Amniotic stem cell (primary cell): Measurements from ENCODE around the gene FGGY.
A peak's percentile ranks its signal among the peaks of the same experiment; 100 is the strongest.
"Not testable (repeated sequence)": the region's sequence is repeated elsewhere in the genome, so short reads cannot be mapped to it uniquely, and the experiment has no call there.

ENCODE experiments used
- DNase-seq: peaks from one replicate; lab custom pipeline; 2025; lab: John Stamatoyannopoulos, UW

The FGGY gene

DNA sequence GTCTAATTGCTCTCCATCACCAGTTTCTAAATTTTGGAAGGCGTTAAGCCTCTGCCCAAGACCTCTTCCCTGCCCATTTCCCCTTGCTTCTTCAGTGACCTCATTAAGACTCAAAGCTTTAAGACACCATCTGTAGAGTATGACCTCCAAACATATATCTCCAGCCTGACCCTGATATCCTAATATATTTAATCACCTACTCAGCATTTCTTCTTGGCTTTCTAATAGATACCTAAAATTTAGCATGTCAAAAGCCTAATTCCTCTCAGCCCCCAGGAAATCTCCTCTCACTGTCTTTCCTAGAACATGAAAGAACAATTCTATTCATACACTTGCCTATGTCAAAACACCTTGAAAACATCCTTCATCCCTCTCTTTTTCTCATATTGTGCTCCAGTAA, 282.3 kb downstream of the FGGY start:
- DNase-seq = no peak

DNA sequence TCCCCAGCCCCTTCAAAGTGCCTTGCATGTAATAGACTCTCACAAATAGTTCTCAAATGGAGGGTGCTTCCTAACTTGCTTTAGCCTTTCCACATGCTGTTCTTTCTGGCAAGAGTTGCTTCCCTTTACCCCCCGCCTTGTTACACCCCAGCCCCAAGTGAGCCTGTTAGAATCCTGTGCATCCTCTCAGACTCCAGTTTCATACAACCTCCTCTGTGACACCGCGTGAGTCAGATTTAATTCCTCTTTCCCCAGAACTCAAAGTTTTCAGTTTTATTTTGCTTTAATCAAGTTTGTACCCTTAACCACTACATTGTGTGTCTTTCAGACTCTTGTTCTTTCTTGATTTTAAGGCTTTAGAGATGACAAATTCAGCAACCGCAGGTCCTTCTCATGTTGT, 283.4 kb downstream of the FGGY start:
- DNase-seq = no peak

DNA sequence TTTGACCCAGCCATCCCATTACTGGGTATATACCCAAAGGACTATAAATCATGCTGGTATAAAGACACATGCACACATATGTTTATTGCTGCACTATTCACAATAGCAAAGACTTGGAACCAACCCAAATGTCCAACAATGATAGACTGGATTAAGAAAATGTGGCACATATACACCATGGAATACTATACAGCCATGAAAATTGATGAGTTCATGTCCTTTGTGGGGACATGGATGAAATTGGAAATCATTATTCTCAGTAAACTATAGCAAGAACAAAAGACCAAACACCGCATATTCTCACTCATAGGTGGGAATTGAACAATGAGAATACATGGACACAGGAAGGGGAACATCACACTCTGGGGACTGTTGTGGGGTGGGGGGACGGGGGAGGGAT, 295.5 kb downstream of the FGGY start:
- not testable (repeated sequence) for DNase-seq

DNA sequence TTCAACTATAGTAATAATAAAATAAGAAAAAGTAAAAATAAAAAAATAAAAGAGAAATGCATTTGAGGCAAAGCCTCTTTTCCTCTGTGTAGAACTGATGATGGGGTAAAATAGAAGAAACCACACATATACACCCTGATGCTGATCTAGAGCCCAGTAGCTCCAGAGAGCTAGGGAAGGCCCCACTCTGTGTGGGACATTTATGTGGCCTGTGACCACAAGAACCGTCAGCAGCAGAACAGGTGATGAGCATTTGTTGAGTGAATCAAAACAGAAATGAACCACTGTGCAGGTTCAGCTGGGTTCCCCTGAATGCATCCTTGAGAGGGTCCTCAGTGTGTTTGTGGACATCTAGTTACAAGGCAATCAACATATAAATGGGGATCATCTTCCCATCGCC, 296.0 kb downstream of the FGGY start:
- DNase-seq = no peak

DNA sequence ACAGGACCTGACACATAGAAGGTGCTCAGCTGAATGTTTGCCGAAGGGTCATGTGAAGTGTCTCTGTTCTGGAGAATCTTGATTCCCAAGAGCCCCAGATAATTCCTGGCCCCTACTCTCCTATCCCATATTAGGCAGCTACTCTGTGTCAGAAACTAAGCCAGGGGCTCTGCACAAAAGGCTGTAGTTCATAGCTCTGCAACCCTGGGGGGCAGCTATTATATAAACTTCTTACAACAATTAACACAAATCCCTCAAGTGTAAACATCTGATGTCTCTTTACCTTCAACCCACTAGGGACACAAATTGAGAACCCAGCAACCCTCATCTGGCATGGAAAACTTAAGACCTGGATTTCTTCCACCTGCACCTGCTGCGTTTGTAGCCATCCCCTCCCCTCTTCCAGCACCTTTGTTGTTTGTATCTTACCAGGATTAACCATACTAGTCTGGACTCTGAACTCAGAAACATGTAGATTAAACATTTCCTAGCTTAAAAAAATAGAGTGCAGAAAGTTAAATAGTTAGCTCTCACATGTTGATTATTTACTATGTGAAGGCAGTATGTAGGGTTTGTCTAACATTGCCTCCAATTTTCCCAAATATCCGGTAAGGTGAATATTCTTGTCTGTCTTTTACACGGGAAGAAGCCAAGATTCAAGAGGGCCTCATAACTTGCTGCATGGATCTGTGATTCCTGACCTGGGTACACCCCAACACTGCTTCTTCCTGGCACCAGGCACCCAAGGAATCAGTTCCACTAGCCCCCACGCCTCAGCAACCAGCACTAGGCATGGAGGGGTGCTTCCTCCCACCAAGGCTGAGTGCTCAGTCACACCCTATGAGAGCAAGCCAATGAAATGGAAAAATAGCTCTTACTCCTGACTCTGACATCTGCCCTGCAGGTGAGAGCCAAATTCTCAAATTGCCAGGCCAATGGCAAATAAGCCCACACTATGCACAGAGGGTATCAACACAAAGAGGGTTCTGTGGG, 297.2 kb downstream of the FGGY start:
- no peak for DNase-seq

DNA sequence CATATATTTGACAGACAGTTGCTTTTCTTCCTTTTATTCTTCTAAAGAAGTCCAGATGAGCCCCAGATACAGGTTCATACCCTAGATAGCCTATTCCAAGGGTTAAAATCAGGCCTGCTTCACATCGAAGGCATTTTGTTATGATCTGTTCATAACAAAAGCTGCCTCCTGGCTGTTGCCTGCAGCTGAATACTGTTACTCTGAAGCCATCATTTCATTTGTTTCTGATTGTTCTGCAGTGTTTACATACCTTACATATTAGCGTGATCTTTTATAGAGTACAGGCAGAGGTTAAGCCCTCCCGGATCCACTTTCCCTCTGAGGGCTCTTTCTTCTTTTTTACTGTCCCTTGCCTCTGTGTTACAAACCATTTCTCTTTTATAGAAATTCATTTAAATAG, 298.9 kb downstream of the FGGY start:
- no peak for DNase-seq

DNA sequence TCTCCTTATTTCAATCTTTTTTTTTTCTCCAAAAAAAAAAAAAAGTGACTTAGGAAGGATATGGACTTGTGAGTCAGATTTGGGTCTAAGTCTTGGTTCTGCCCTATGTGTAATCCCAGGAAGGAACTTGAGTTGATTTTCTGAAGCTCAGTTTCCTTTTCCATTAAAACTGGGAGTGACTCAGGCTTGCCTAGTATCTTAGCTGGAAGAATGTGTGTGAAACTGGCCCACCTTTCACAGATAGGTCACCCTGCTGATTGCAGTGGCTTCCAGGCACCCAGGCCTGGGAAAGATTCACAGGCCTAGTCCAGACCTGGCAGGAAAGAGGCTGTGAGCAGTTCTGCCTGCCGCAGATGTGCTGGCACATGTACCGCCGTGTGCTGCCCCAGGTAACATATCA, 299.5 kb downstream of the FGGY start:
- no peak for DNase-seq

DNA sequence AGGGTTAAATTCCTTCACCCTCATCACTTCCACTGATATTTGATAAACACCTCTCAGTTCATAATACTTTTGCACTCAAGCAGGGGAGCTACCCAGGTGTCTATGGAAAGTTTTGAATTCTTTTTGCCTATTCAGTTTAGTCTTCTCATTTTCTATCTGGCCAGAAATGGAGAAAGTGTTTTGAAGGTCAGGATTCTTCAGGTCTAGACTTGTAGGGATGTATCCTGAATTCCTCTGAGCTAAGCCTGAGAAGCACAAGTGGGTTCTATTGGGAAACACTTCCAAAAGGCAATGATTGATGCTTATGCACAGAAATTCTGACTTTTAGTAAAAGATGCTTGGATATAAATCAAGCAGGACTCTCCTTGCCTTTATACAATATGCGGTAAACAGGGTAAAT, 300.1 kb downstream of the FGGY start:
- no peak for DNase-seq

DNA sequence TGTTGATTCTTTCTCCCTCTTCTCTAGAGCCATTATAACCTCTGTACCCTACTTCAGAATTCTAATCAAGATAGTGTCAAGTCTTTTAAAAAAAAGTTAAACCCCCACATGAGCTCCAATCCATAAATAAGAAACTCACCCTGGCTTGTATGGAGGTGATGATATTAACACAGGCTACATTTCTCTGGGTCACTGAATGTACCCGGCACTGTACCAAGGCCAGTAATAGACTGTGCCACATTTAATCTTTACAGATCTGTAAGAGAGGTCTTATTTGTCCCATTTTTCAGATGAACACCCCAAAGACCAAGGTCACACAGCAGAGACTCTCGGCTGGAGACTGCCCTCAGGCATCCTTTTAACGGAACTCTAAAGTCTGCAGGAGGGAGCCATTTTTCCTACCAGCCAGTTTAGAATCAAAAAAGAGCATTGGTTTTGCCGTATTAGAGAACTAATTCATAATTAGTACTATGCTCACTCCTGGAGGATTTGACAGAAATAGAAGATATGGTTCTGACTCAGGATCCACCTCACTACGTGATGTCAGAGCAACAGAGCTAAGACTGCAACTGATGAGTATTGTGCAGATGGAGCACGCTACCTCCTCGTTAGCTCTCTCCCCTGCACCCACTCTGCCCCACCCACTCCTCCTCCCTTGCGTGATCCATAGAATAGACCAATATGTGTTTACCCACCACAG, 300.7 kb downstream of the FGGY start:
- DNase-seq = no peak

DNA sequence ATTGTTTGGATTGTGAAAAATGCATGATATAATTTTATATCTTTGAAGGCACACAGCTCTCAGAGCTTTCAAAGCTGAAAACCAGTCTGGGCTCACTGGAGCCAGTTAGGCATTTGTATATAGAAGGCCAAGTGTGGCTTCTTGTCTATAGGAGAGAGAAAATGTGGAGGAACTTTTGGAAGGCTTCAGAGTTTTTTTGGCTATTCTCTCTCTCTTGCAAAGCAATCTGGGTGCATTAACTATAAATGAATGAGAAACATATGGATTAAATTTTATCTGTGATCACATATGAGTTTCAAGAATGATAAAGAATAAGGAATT, 301.2 kb downstream of the FGGY start:
- no peak for DNase-seq

DNA sequence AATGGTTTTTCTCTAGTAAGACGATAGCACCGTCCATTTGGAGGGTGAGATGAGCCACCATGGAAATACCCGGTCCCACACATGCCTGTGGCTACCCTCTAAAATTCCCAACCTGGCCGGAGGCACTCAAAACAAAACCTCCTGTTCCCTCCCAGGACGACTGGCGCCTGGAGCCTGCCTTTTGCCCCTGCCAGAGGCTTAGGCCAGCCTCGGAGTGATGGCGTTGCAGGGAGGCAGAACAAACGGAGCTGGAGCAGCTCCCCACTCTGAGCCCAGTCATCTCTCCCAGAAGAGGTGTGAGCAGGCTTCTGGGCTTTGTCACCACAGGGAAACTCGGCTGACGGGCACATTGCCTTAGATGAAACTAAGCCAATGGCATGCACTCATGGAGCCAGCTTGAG, 304.1 kb downstream of the FGGY start:
- DNase-seq = no peak

DNA sequence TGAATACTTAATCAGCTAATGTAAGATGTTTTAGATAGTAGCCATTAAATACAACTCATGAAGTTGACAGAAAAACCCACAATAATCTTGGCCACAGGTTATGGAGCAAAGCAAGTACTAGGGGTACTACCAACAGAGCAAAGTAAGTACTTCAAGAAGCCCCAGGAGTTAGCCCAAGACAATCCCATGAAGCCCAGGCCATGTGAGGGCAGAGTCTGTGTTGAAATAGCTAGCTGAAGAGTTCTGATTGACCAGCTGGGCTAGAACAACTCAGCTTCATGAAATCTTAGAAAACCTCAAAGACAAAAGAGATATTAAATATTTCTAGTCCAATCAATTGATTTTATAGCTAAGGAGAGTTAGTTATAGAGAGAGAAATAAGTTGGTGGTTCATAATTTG, 304.9 kb downstream of the FGGY start:
- DNase-seq = no peak

DNA sequence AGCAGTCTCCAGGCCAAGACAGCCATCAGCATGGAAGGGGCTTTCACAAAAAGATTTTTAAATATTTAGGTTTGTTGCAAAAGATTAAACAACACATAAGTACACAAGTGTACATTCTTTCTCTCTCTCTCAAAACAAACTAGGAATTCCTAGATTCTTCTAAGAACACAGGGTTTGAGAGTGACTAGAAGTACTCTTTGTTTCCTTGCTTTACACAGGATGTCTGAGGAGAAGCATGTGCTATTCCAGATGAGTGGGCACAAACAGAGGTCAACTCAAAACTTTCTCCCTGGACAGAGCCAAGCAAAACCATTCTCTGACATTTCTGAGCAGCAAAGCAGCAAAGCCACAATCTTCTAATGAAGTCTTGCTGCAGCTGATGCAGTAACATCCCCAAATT, 307.3 kb downstream of the FGGY start:
- DNase-seq = no peak

DNA sequence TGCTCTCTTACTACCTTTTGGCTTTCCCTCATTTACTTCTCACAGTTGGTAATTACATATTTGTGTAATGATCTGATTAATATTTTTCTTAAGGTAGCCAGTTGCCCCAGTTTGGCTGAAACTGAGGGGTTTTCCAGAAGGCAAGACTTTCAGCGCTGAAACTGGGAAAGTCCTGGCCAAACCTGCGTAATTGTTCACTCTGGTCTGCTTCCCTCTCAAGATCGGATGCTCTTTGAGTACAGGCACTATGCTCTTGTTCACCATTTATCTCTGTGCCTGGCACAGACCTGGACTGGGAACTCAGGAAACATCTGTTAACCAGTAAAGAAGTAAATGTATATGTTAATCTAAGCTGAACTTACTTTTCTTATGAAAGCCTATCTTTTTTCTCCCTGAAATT, 308.3 kb downstream of the FGGY start:
- DNase-seq = no peak

DNA sequence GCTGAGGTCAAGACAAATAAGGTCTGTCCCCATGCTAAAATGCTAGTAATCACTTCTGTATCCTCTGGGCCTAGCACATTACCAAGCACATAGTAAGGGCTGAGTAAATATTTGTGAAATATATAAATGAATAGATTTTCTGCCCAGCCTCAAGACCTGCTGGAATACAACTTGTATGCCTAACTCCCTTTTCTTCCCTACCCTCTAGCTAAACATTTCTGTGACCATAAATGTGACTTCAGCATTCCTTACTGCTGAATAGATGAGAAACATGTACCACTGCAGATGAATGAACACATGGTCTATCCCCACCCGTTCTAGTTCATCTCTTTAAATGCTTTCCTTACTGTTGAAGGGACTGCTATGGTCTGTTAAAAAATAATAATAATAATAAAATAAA, 308.9 kb downstream of the FGGY start:
- no peak for DNase-seq

DNA sequence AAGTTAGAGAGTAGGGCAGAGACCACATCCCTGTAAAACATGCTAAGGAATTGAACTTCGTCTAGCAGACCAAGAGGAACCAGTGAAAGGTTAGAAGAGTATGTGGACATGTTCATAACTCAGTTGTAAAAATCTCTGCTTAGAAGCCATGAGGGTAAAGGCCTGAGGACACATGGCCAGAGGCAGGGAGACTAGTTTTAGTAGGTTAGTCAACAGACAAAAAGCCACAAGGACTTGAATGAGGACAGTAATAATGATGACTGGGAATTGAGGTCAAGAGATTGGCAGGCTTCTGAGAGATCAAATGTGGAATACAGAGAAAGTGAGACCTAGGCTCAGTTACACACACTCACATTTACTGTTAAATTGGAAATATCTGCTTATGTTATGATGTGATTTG, 312.4 kb downstream of the FGGY start:
- no peak for DNase-seq

DNA sequence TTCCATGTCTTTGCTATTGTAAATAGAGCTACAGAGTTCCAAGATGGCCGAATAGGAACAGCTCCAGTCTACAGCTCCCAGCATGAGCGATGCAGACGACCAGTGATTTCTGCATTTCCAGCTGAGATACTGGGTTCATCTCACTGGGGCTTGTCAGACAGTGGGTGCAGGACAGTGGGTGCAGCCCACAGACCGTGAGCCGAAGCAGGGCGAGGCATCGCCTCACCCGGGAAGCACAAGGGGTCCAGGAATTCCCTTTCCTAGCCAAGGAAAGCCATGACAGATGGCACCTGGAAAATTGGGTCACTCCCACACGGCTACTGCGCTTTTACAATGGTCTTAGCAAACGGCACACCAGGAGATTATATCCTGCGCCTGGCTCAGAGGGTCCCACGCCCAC, 313.6 kb downstream of the FGGY start:
- not testable (repeated sequence) for DNase-seq

DNA sequence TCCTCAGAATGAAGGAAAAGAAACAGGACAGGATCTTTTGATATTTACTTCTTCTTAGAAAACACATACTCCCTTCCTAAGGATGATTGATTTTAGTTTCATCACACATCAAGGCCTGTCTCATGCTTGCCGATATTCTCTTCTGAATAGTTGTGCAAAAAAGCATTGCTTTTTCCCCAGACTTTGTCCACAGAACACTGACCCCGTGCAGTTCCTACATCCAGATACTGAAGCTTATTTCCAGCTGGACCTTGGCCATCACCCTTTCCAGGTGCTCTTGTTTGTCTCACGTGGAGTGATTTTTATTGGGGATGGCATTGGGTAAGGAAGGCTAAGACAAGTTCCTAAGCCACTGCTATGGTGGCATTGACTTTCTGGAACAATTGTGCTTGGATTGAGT, 320.5 kb downstream of the FGGY start:
- DNase-seq = no peak

DNA sequence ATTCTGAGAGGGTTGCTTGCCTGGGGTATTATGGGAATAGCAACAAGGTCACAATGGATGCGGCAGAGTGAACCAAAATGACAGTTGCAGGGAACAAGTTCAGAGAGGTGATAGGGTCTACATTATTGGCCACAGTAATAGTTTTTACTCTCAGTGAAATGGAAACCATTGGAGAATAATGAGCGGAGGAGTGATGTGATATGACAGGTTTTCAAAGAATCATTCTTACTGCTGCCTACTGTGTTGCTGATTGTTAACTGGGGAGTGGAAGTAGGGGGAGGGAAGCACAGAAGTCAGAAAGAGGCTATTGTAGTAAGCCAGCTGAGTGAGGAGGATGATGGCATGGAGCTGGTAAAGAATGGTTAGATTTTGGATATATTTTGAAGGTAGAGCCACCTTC, 322.7 kb downstream of the FGGY start:
- no peak for DNase-seq

DNA sequence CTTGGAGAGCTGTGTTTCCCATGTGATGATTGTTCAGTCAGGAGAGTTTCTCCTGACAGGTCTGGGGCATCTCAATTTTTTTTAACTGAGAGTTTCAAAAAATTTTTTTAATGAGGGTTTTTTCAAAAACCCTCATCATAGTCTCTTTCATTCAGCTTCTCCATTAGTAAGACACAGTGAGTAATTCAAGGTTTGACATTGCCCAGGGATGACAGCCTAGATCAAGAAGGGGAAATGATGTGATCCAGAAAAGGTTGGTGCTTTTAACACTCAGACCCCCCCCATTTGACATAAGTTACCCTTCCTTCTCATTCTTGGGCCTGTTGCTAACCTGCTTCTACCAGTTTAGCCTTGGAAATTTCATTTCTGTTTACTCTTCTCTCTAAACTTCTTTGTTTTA, 328.5 kb downstream of the FGGY start:
- no peak for DNase-seq

DNA sequence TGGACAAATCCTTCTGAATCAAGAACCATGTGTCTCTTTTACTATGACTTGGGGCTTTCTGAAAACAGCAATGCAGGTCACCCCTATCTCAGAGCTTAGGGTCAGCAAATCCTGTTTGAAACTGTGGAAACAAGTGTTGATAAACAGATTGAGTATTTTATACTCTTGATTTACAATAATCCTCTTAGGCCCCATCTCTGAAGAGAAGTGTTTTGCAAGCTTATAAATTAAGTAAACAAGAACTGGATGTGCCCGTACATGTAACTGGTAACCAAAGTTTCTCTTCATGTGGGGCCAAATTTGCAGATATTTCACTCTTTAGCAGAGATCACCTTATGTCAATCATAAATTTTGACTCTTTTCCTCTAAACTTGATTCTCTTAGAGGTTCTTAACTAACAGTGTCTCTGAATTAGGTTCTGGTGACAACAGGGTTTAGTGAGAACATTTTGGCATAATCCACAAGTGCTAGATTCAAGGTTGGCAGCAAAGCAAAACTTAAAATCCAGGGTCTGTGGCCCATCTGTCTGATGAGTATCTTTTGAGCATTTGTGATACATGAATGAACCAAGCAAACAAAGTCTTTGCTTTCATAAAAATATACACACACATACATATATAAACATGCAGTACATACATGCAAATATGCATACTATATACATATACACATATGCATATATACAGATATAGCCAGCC, 334.8 kb downstream of the FGGY start:
- DNase-seq = no peak

DNA sequence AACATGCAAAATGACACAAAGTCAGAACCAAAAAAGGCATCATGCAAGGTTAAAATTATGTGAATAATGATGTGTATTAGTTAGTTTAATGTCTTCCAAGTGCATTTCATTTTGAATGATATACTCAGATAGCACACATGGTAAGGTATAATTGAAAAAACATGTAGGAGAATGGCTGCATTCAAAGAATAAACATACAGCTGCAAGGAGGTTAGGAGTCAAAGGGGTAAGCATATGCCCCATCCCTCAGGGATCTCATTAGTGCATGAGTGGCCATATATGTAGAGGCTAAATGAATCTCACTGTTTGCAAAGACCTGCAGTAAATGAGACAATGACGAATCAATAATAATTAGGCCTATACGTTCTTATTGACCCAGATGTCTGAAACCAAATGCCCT, 338.2 kb downstream of the FGGY start:
- no peak for DNase-seq

DNA sequence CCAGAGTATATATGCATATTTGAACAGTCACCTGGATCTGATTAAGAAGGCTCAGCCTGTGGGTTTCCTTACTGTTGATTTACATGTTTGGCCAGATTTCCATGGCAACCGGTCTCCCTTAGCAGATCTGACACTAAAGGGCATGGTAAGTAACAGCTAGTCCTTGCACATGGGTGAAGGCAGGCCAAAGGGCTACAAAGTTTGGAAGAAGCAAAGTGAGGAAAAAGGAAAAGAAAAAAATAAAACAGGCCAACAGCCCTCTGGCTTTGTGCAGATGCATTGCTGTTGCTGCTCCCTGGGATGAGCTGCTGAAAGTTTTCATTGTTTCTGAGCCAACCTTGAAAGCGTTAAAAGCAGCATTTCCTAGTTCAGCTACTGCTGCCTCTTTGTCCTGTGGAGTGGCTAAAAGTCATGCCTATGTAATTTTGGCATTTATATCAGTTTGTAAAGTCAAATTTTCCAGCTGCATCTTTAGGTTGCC, 341.4 kb downstream of the FGGY start:
- DNase-seq = peak; percentile 7
